Activated T-cell treated with anti-CD3 and anti-CD28 coated beads for 24 hours (primary cell): ENCODE data around the gene HMGCL.
A peak's percentile ranks its signal among the peaks of the same experiment; 100 is the strongest.

Source experiments
- DNase-seq: peaks from one replicate; pipeline ENCODE4 v3.0.0-alpha.2; 2020; ENCODE audit warnings: low read depth

HMGCL gene

GRCh38 chr1:23776217-23776616 is 49.0 kb downstream of the HMGCL start:
- no peak for DNase-seq

- no peak for DNase-seq
Observed at GRCh38 chr1:23774174-23774880, 50.9 kb downstream of the HMGCL start.

- no peak for DNase-seq
Observed at GRCh38 chr1:23772854-23773242, 52.4 kb downstream of the HMGCL start.

- peak; percentile 81 for DNase-seq
Observed at GRCh38 chr1:23772049-23772853, 53.0 kb downstream of the HMGCL start.

- no peak for DNase-seq
Observed at GRCh38 chr1:23768733-23769132, 56.5 kb downstream of the HMGCL start.

GRCh38 chr1:23763041-23763577 is 62.1 kb downstream of the HMGCL start:
- no peak for DNase-seq

GRCh38 chr1:23759277-23759676 is 66.0 kb downstream of the HMGCL start:
- DNase-seq: no peak

- DNase-seq: no peak
Observed at GRCh38 chr1:23757812-23758211, 67.4 kb downstream of the HMGCL start.

- no peak for DNase-seq
Observed at GRCh38 chr1:23756676-23757075, 68.6 kb downstream of the HMGCL start.

GRCh38 chr1:23752909-23753308 is 72.3 kb downstream of the HMGCL start:
- no peak for DNase-seq
